ENCODE results near the gene SOX5. TPM values are rescaled to one million over a fixed set of nuclear protein-coding genes. Genes with fewer than 3 reads are reported as not detected.

SOX5 gene
- total and polyA plus RNA-seq, 2 donors (not counting 1 experiment from before 2014, with no cell fraction given): 9.2 to 32.0 TPM

GRCh38 chr12:23853640-23854039 is 95.8 kb downstream of the SOX5 start:
- no peak overlapping the region for H3K9ac ChIP-seq (ENCODE audit: insufficient read depth, low read length)
- no peak overlapping the region for H3K4me2 ChIP-seq (ENCODE audit: extremely low read depth, insufficient read depth, low read length)
- DNase-seq (ENCODE audit: low read depth in 2 of 2): no peak
- no peak overlapping the region for H3K4me3 ChIP-seq (replicated peaks in 1 of 4; ENCODE audit: control extremely low read depth in 1 of 4, insufficient read depth in 1 of 4, low read depth in 3 of 4, low read length in 4 of 4)
- no peaks in the 10 kb centered on the region for H4K20me1 ChIP-seq (ENCODE audit: control insufficient read depth, extremely low read depth, insufficient read depth, low read length)
- H3K27ac ChIP-seq (ENCODE audit: insufficient read depth, low read length): no peak overlapping the region
- H2AFZ ChIP-seq (ENCODE audit: low read length): no peak overlapping the region
- no peaks in the 10 kb centered on the region for H3K27me3 ChIP-seq (ENCODE audit: control insufficient read depth, insufficient read depth, low read length)
- no peaks in the 10 kb centered on the region for H3K79me2 ChIP-seq (ENCODE audit: control insufficient read depth, insufficient read depth, low read length)
- H3K4me1 ChIP-seq (ENCODE audit: control insufficient read depth, extremely low read depth, insufficient read depth, low read length): no peaks in the 10 kb centered on the region
- no peaks in the 10 kb centered on the region for H3K36me3 ChIP-seq (ENCODE audit: control insufficient read depth, insufficient read depth, low read length)
- H3K9me3 ChIP-seq (ENCODE audit: control insufficient read depth, insufficient read depth, low read depth, low read length): no peaks in the 10 kb centered on the region
- no peak for TF ChIP-seq CTCF (conservative IDR thresholded peaks at IDR 0.05 in 1 of 2, IDR thresholded peaks at IDR 0.05 in 1 of 2; ENCODE audit: low read depth in 1 of 2, low read length in 2 of 2)
- TF ChIP-seq EZH2 (IDR thresholded peaks at IDR 0.05; ENCODE audit: low read length, missing control alignments): no peak

GRCh38 chr12:23851602-23852001 is 97.9 kb downstream of the SOX5 start:
- H3K4me2 ChIP-seq (ENCODE audit: extremely low read depth, insufficient read depth, low read length): no peak overlapping the region
- no peaks in the 10 kb centered on the region for H3K4me1 ChIP-seq (ENCODE audit: control insufficient read depth, extremely low read depth, insufficient read depth, low read length)
- no peaks in the 10 kb centered on the region for H3K9me3 ChIP-seq (ENCODE audit: control insufficient read depth, insufficient read depth, low read depth, low read length)
- no peaks in the 10 kb centered on the region for H3K36me3 ChIP-seq (ENCODE audit: control insufficient read depth, insufficient read depth, low read length)
- H3K9ac ChIP-seq (ENCODE audit: insufficient read depth, low read length): no peak overlapping the region
- no peaks in the 10 kb centered on the region for H3K79me2 ChIP-seq (ENCODE audit: control insufficient read depth, insufficient read depth, low read length)
- H3K4me3 ChIP-seq (replicated peaks in 1 of 4; ENCODE audit: control extremely low read depth in 1 of 4, insufficient read depth in 1 of 4, low read depth in 3 of 4, low read length in 4 of 4): no peak overlapping the region
- no peak overlapping the region for H3K27ac ChIP-seq (ENCODE audit: insufficient read depth, low read length)
- no peaks in the 10 kb centered on the region for H4K20me1 ChIP-seq (ENCODE audit: control insufficient read depth, extremely low read depth, insufficient read depth, low read length)
- no peak for TF ChIP-seq EZH2 (IDR thresholded peaks at IDR 0.05; ENCODE audit: low read length, missing control alignments)
- TF ChIP-seq CTCF (conservative IDR thresholded peaks at IDR 0.05 in 1 of 2, IDR thresholded peaks at IDR 0.05 in 1 of 2; ENCODE audit: low read depth in 1 of 2, low read length in 2 of 2): no peak
- H2AFZ ChIP-seq (ENCODE audit: low read length): no peak overlapping the region
- no peaks in the 10 kb centered on the region for H3K27me3 ChIP-seq (ENCODE audit: control insufficient read depth, insufficient read depth, low read length)
- no peak for DNase-seq (ENCODE audit: low read depth in 2 of 2)

- Histone ChIP-seq H4K20me1 (ENCODE audit: control insufficient read depth, extremely low read depth, insufficient read depth, low read length) (no peaks in the 10 kb centered on the region), H3K9me3 (ENCODE audit: control insufficient read depth, insufficient read depth, low read depth, low read length) (no peaks in the 10 kb centered on the region), H3K9ac (ENCODE audit: insufficient read depth, low read length) (no peak overlapping the region), H3K4me3 (replicated peaks in 1 of 4; ENCODE audit: control extremely low read depth in 1 of 4, insufficient read depth in 1 of 4, low read depth in 3 of 4, low read length in 4 of 4) (no peak overlapping the region), H3K27ac (ENCODE audit: insufficient read depth, low read length) (no peak overlapping the region), H3K79me2 (ENCODE audit: control insufficient read depth, insufficient read depth, low read length) (no peaks in the 10 kb centered on the region), H3K27me3 (ENCODE audit: control insufficient read depth, insufficient read depth, low read length) (no peaks in the 10 kb centered on the region), H3K4me1 (ENCODE audit: control insufficient read depth, extremely low read depth, insufficient read depth, low read length) (no peaks in the 10 kb centered on the region), H2AFZ (ENCODE audit: low read length) (no peak overlapping the region), H3K4me2 (ENCODE audit: extremely low read depth, insufficient read depth, low read length) (no peak overlapping the region), H3K36me3 (ENCODE audit: control insufficient read depth, insufficient read depth, low read length) (no peaks in the 10 kb centered on the region)
- DNase-seq (ENCODE audit: low read depth in 2 of 2): no peak
- TF ChIP-seq CTCF (conservative IDR thresholded peaks at IDR 0.05 in 1 of 2, IDR thresholded peaks at IDR 0.05 in 1 of 2; ENCODE audit: low read depth in 1 of 2, low read length in 2 of 2) (no peak), EZH2 (IDR thresholded peaks at IDR 0.05; ENCODE audit: low read length, missing control alignments) (no peak)
Measured at GRCh38 chr12:23847857-23848256, 101.6 kb downstream of the SOX5 start.
